CD14-positive monocyte (primary cell): Measurements from ENCODE around the gene MRPS35. TPM values are rescaled to one million over a fixed set of nuclear protein-coding genes. Genes with fewer than 3 reads are reported as not detected.

ENCODE experiments used
- DNase-seq, 3 donors: peaks; one replicate each; pipeline ENCODE4 v3.0.0-alpha.2; 2011 to 2022
- H2AFZ ChIP-seq: 2 replicates; pipeline ENCODE4 v1.6.0; 2012; ENCODE audit warnings: mild to moderate bottlenecking, low read depth, low read length, inconsistent platforms; ENCODE audit not compliant: insufficient read depth, poor library complexity, severe bottlenecking
- H3K27ac ChIP-seq, 2 donors: 1 replicate in 1 of 2; 2 replicates in 1 of 2; pipeline ENCODE4 v1.5.1; 2012 to 2013; ENCODE audit warnings: low read length in 2 of 2, control low read depth in 1 of 2, inconsistent platforms in 1 of 2, low read depth in 1 of 2, mild to moderate bottlenecking in 1 of 2
- H3K27me3 ChIP-seq, 2 donors: one replicate each; pipeline versions ENCODE4 v1.6.0 to v1.6.1; 2011 to 2013; ENCODE audit warnings: low read length in 2 of 2; ENCODE audit not compliant: control insufficient read depth in 2 of 2, insufficient read depth in 2 of 2
- H3K36me3 ChIP-seq, 2 donors: replicated peaks in 1 of 2; 1 replicate in 1 of 2; 2 replicates in 1 of 2; pipeline versions ENCODE4 v1.5.1 to v1.6.1; 2012 to 2013; ENCODE audit warnings: low read length in 2 of 2, control low read depth in 1 of 2, inconsistent platforms in 1 of 2, mild to moderate bottlenecking in 1 of 2; ENCODE audit not compliant: insufficient read depth in 2 of 2, control insufficient read depth in 1 of 2
- H3K4me1 ChIP-seq, 2 donors: 1 replicate in 1 of 2; 2 replicates in 1 of 2; pipeline versions ENCODE4 v1.5.1 to v1.6.1; 2012 to 2013; ENCODE audit warnings: low read length in 2 of 2, control low read depth in 1 of 2, inconsistent platforms in 1 of 2, mild to moderate bottlenecking in 1 of 2, moderate library complexity in 1 of 2; ENCODE audit not compliant: insufficient read depth in 2 of 2, control insufficient read depth in 1 of 2
- H3K4me2 ChIP-seq: replicated peaks from 2 replicates; pipeline ENCODE3; 2012; ENCODE audit warnings: low read length, moderate library complexity, mild to moderate bottlenecking; ENCODE audit not compliant: poor library complexity, severe bottlenecking; ENCODE audit errors: extremely low read depth
- H3K4me3 ChIP-seq, 3 experiments: fragments of 200-600 bp in 1 of 3; sonication (generic) in 1 of 3; replicated peaks in 1 of 3; 1 replicate in 2 of 3; 2 replicates in 1 of 3; pipeline ENCODE4 v1.5.1; 2011 to 2013; ENCODE audit warnings: low read length in 3 of 3, mild to moderate bottlenecking in 3 of 3, control low read depth in 2 of 3, low read depth in 2 of 3, inconsistent platforms in 1 of 3, moderate library complexity in 1 of 3
- H3K79me2 ChIP-seq: 2 replicates; pipeline ENCODE4 v1.6.0; 2012; ENCODE audit warnings: mild to moderate bottlenecking, control low read depth, inconsistent platforms, low read length, moderate library complexity; ENCODE audit not compliant: insufficient read depth
- H3K9ac ChIP-seq: 2 replicates; pipeline ENCODE4 v1.6.0; 2017; ENCODE audit warnings: low read length, mild to moderate bottlenecking; ENCODE audit not compliant: insufficient read depth, poor library complexity, severe bottlenecking
- H3K9me3 ChIP-seq, 2 donors: replicated peaks in 1 of 2; 1 replicate in 1 of 2; 2 replicates in 1 of 2; pipeline versions ENCODE4 v1.5.1 to v1.6.1; 2012 to 2013; ENCODE audit warnings: low read length in 2 of 2, control low read depth in 1 of 2; ENCODE audit not compliant: control insufficient read depth in 1 of 2, insufficient read depth in 1 of 2
- H4K20me1 ChIP-seq: 2 replicates; pipeline ENCODE4 v1.6.0; 2012; ENCODE audit warnings: mild to moderate bottlenecking, low read length, control low read depth, moderate library complexity; ENCODE audit not compliant: insufficient read depth
- H3K27ac Mint-ChIP-seq, 7 donors: one replicate each; pipeline ENCODE4 v1.8.0; 2020; ENCODE audit warnings: mild to moderate bottlenecking in 7 of 7, mixed read lengths in 7 of 7, moderate library complexity in 6 of 7, inconsistent platforms in 2 of 7
- H3K27me3 Mint-ChIP-seq, 3 donors: one replicate each; pipeline ENCODE4 v1.8.0; 2021 to 2022; ENCODE audit warnings: low read depth in 3 of 3, mild to moderate bottlenecking in 3 of 3, mixed read lengths in 3 of 3, moderate library complexity in 3 of 3, inconsistent platforms in 1 of 3
- H3K36me3 Mint-ChIP-seq, 2 donors: one replicate each; pipeline ENCODE4 v1.8.0; 2020; ENCODE audit warnings: mixed read lengths in 2 of 2, inconsistent platforms in 1 of 2, mild to moderate bottlenecking in 1 of 2
- H3K4me1 Mint-ChIP-seq: one replicate; pipeline ENCODE4 v1.8.0; 2020; ENCODE audit warnings: mild to moderate bottlenecking, mixed read lengths
- H3K4me3 Mint-ChIP-seq, 2 donors: one replicate each; pipeline ENCODE4 v1.8.0; 2020; ENCODE audit warnings: mild to moderate bottlenecking in 2 of 2, mixed read lengths in 2 of 2, moderate library complexity in 1 of 2
- H3K9me3 Mint-ChIP-seq, 7 donors: one replicate each; pipeline ENCODE4 v1.8.0; 2020 to 2022; ENCODE audit warnings: mixed read lengths in 7 of 7, mild to moderate bottlenecking in 6 of 7, moderate library complexity in 6 of 7, inconsistent platforms in 2 of 7
- CTCF ChIP-seq: fragments of 200-600 bp; IDR thresholded peaks from one replicate; pipeline ENCODE4 v1.8.0; 2022; ENCODE audit warnings: antibody characterized with exemption, mild to moderate bottlenecking
- WGBS: methylation state at CpG from one replicate; pipeline ENCODE4 v1.1.5; 2013; ENCODE audit warnings: missing lambda C conversion rate; ENCODE audit not compliant: insufficient coverage; 5-methylcytosine and 5-hydroxymethylcytosine counted together
- intact Hi-C, 2 donors: fragments of 100-400 bp; cut with micrococcal nuclease; formaldehyde crosslinking; loops; one replicate each; pipeline versions ENCODE4 v1.15.0 to v1.15.1; 2023
- polyA plus RNA-seq, 3 donors: library from polyadenylated mRNA; depleted of rRNA in 1 of 3; unstranded in 2 of 3; stranded (reverse) in 1 of 3; fragments of 300-500 nt in 2 of 3; fragments of >200 nt in 1 of 3; fragmentation: Illumina TruSeq in 2 of 3; gene quantifications; 1 replicate in 2 of 3; 2 replicates in 1 of 3; pipeline ENCODE4 v1.2.3, GENCODE V29; 2012 to 2021

Gene MRPS35
- polyA plus RNA-seq, 3 donors = 16.6 to 51.8 (median 46.1) TPM

- Histone ChIP-seq H3K9me3 (no peaks in the 10 kb centered on the region), H3K4me1 (peaks cover 4 to 7% of the 10 kb centered on the region in 2 donors), H3K9ac (no peak overlapping the region), H3K4me2 (no peak overlapping the region), H2AFZ (no peak overlapping the region), H3K36me3 (peaks cover 12 to 33% of the 10 kb centered on the region in 2 donors), H3K79me2 (no peaks in the 10 kb centered on the region), H3K4me3 (no peak overlapping the region), H4K20me1 (no peaks in the 10 kb centered on the region), H3K27me3 (no peaks in the 10 kb centered on the region), H3K27ac (no peak overlapping the region)
- no CpG with 5 or more reads among the region's 4 CpGs for WGBS
- Mint-ChIP-seq H3K4me1 (peaks cover 13% of the 10 kb centered on the region), H3K27me3 (no peaks in the 10 kb centered on the region), H3K4me3 (no peak overlapping the region), H3K36me3 (peaks cover 21 to 23% of the 10 kb centered on the region in 2 donors), H3K9me3 (peaks cover 0 to 3% (median 0%) of the 10 kb centered on the region in 7 donors), H3K27ac (no peak overlapping the region)
- DNase-seq = no peak
- TF ChIP-seq CTCF = no peak
- intact Hi-C loops = no loop called here
Observed at GRCh38 chr12:27802511-27802910, 91.9 kb downstream of the MRPS35 start.

- H3K4me3 Mint-ChIP-seq = no peak overlapping the region
- WGBS = 83% methylated on average over 1 of the region's 2 CpGs
- intact Hi-C loops = no loop called here
- no peaks in the 10 kb centered on the region for H3K27me3 Mint-ChIP-seq
- Histone ChIP-seq H3K4me2 (no peak overlapping the region), H3K27me3 (no peaks in the 10 kb centered on the region), H3K79me2 (no peaks in the 10 kb centered on the region), H4K20me1 (no peaks in the 10 kb centered on the region), H3K9ac (no peak overlapping the region), H3K27ac (no peak overlapping the region), H3K4me1 (peaks cover 4 to 7% of the 10 kb centered on the region in 2 donors), H2AFZ (no peak overlapping the region), H3K4me3 (no peak overlapping the region), H3K36me3 (peaks cover 8 to 29% of the 10 kb centered on the region in 2 donors), H3K9me3 (no peaks in the 10 kb centered on the region)
- peaks cover 13% of the 10 kb centered on the region for H3K4me1 Mint-ChIP-seq
- no peak for DNase-seq
- H3K36me3 Mint-ChIP-seq = peaks cover 17 to 19% of the 10 kb centered on the region in 2 donors
- TF ChIP-seq CTCF = no peak
- no peak overlapping the region for H3K27ac Mint-ChIP-seq
- peaks cover 0 to 3% (median 0%) of the 10 kb centered on the region in 7 donors for H3K9me3 Mint-ChIP-seq
Observed at GRCh38 chr12:27802936-27803335, 92.3 kb downstream of the MRPS35 start.
